Measurements from ENCODE around the gene ZNF454. TPM values are rescaled to one million over a fixed set of nuclear protein-coding genes. Genes with fewer than 3 reads are reported as not detected.

Gene ZNF454
- total RNA-seq = 1 to 10 TPM; 3.5 to 5.6 TPM
- 1 to 10 TPM in 1 of 2 donors, under 1 TPM in 1; 0.85 to 1.0 TPM for polyA plus RNA-seq
- long read RNA-seq, donor 1, partial matches to known transcripts = 0 of 1 reads
- long read RNA-seq, donor 1, other reads (novel, unspliced or antisense) = 0 of 1 reads
- long read RNA-seq, donor 2 = 0 reads
- long read RNA-seq, donor 3, partial matches to known transcripts = 0 of 1 reads
- long read RNA-seq, donor 3, other reads (novel, unspliced or antisense) = 0 of 1 reads
- long read RNA-seq, donor 4, partial matches to known transcripts = 0 of 1 reads
- long read RNA-seq, donor 4, other reads (novel, unspliced or antisense) = 0 of 1 reads
- long read RNA-seq, donor 5 = 0 reads

DNA sequence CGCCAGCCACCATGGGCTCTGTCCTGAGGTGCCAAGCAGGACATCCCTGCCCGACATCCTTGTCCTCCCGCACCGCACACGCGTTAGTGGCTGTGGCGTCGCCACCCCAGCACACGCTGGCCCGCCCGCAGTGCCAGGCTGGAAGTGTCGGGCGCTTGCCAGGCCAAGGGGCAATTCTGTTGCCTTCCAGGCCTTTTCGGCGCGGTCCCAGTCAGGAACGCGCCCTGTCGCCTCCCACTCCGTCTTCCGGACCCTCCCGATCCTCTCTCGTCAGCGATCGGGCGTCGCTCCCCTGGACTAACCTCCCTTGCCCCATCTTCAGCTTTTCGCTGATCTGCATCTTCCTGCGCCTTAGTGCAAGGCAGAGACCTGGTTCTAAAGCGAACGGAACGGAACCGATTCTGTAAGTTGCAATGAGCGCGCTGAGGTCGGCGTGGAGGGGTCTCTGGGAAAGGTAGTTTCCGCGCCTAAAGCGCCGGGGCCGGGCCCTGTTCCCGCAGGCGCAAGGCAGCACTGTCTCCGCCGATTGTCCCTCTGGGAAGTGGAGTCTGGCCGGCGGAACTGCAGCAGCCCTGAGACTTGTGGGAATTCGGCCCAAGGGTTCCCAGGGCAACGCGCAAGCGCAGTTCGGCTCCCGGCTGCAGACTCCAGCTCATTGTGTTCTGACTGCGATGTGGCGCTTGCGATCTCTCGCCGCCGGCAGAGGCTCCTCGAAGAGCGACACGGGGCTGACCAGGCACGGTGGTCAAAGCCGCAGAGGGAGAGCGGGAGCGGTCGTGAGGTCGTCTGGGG lies at the start of gene ZNF454:
Gene ZNF454 (plus strand): TSS at position 630 of the 792 bp plus-strand sequence. CDS start 1,594 bp downstream, outside the sequence.
- Histone ChIP-seq H3K9me3 (ENCODE audit: control insufficient read depth in 4 of 4, insufficient read depth in 3 of 4, low read length in 3 of 4) (peaks cover 4 to 58% (median 32%) of the 10 kb centered on the region in 4 donors), H3K4me1 (ENCODE audit: control insufficient read depth in 5 of 5, insufficient read depth in 5 of 5, low read length in 5 of 5) (peaks cover 0 to 3% (median 0%) of the 10 kb centered on the region in 5 donors), H3K36me3 (ENCODE audit: control insufficient read depth in 4 of 4, insufficient read depth in 4 of 4, low read length in 4 of 4) (peaks cover 0 to 44% (median 12%) of the 10 kb centered on the region in 4 donors), H3K27me3 (ENCODE audit: control insufficient read depth in 3 of 3, insufficient read depth in 3 of 3, low read length in 2 of 3) (no peaks in the 10 kb centered on the region), H3K9ac (ENCODE audit: insufficient read depth in 1 of 2, low read length in 2 of 2) (peak within 1 kb of the TSS; percentile 59 to 76), H3K27ac (ENCODE audit: low read depth in 1 of 2, low read length in 1 of 2) (peak within 1 kb of the TSS; percentile 73 to 89), H3K4me3 (peak within 1 kb of the TSS; percentile 62)
- TF ChIP-seq, protein P1, sequence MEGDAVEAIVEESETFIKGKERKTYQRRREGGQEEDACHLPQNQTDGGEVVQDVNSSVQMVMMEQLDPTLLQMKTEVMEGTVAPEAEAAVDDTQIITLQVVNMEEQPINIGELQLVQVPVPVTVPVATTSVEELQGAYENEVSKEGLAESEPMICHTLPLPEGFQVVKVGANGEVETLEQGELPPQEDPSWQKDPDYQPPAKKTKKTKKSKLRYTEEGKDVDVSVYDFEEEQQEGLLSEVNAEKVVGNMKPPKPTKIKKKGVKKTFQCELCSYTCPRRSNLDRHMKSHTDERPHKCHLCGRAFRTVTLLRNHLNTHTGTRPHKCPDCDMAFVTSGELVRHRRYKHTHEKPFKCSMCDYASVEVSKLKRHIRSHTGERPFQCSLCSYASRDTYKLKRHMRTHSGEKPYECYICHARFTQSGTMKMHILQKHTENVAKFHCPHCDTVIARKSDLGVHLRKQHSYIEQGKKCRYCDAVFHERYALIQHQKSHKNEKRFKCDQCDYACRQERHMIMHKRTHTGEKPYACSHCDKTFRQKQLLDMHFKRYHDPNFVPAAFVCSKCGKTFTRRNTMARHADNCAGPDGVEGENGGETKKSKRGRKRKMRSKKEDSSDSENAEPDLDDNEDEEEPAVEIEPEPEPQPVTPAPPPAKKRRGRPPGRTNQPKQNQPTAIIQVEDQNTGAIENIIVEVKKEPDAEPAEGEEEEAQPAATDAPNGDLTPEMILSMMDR (IDR thresholded peaks at IDR 0.05; ENCODE audit: control extremely low read depth, extremely low read depth) = no peak
- ATAC-seq (ENCODE audit: insufficient read depth, low FRiP score) (peak; percentile 86), DNase-seq (peak; percentile 97 to 99 (median 98))
- WGBS, 2 donors = 3 to 6% methylated on average over 69 of the region's 69 CpGs

DNA sequence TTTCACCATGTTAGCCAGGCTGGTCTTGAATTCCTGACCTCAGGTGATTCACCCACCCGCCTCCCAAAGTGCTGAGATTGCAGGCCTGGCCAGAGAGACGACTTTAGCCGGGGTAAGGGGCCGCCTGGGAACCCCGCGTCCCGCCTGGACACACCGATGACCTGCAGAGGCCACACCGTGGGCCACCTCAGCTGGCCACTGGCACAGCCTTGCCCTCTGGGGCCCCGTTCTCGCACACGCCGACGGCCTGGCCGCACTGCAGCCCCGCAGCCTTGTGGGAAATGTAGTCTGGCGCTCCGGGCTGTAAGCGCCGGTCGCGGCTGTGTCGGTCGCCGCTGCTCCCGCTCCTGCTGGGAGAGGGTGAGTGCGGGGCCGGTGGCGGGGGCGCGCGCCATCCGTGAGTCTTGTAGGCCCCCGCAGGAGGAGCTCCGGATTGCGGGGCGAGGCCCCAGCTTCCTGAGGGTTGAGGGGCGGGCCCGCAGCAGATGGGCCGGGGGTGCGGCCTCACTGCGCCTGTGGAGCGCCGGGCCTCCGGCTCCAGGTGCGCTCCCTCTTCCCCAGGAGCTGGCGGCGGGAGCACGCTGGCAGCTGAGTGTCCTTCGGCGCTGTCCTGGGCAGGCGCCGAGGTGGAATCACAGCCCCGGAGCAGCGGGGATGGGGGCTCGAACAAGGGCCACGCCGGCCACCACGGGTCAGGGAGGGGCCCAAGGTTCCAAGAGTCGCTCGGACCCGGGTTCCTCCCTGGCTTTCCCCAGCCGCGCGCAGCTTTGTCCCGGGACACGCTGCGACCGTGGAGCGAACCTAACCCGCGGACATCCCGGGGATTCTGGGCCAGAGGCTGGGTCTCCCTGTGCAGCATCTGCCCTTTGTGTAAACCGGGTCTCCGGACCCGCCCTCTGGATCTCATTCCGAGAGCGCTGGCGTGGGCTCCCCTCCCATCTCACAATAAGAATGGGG lies 45.1 kb upstream of the ZNF454 start, which contains the start of gene ZFP2:
Gene ZFP2 (plus strand): TSS at position 299 of the 957 bp plus-strand sequence. CDS start 35,401 bp downstream, outside the sequence.
- H3K9ac ChIP-seq (ENCODE audit: insufficient read depth in 1 of 2, low read length in 2 of 2) = peak within 1 kb of the TSS; percentile 38 to 80
- peak; percentile 92 for ATAC-seq (ENCODE audit: insufficient read depth, low FRiP score)
- peaks cover 0 to 5% (median under 1%) of the 10 kb centered on the region in 4 donors for H3K36me3 ChIP-seq (ENCODE audit: control insufficient read depth in 4 of 4, insufficient read depth in 4 of 4, low read length in 4 of 4)
- no peaks in the 10 kb centered on the region for H3K27me3 ChIP-seq (ENCODE audit: control insufficient read depth in 3 of 3, insufficient read depth in 3 of 3, low read length in 2 of 3)
- H3K4me3 ChIP-seq = peak within 1 kb of the TSS; percentile 70
- WGBS, 2 donors = 2 to 3% methylated on average over 75 to 79 of the region's 79 CpGs
- H3K4me1 ChIP-seq (ENCODE audit: control insufficient read depth in 5 of 5, insufficient read depth in 5 of 5, low read length in 5 of 5) = peaks cover 0 to 3% (median 0%) of the 10 kb centered on the region in 5 donors
- H3K9me3 ChIP-seq (ENCODE audit: control insufficient read depth in 4 of 4, insufficient read depth in 3 of 4, low read length in 3 of 4) = peaks cover 0 to 8% (median under 1%) of the 10 kb centered on the region in 4 donors
- peak within 1 kb of the TSS; percentile 55 to 70 for H3K27ac ChIP-seq (ENCODE audit: low read depth in 1 of 2, low read length in 1 of 2)
- DNase-seq = peak; percentile 71 to 83 (median 73)
- TF ChIP-seq, protein P1 (IDR thresholded peaks at IDR 0.05; ENCODE audit: control extremely low read depth, extremely low read depth) = no peak

DNA sequence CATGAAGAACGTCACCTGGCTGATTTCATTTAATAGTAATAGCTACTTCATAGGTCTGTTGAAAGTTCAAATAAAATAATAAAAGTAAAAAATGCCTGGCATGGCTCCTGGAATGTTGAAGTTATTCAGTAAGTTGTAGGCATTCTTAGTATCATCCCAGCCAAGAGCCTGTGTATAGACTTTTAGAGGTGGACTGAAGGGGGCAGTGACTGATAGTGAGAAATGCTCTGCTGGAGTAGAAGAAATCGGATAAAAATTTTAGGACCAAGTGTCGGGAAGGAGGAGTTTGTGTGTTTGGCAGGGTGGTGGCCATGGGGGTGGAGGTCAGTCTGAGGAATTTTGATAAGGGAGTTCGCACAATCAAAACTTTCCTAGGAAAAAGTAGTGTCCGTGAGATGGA lies 41.7 kb upstream of the ZNF454 start:
- Histone ChIP-seq H3K9ac (ENCODE audit: insufficient read depth in 1 of 2, low read length in 2 of 2) (no peak overlapping the region), H3K36me3 (ENCODE audit: control insufficient read depth in 4 of 4, insufficient read depth in 4 of 4, low read length in 4 of 4) (peaks cover 0 to 8% (median 4%) of the 10 kb centered on the region in 4 donors), H3K27ac (ENCODE audit: low read depth in 1 of 2, low read length in 1 of 2) (no peak overlapping the region), H3K9me3 (ENCODE audit: control insufficient read depth in 4 of 4, insufficient read depth in 3 of 4, low read length in 3 of 4) (peaks cover 0 to 14% (median 7%) of the 10 kb centered on the region in 4 donors), H3K27me3 (ENCODE audit: control insufficient read depth in 3 of 3, insufficient read depth in 3 of 3, low read length in 2 of 3) (no peaks in the 10 kb centered on the region), H3K4me3 (no peak overlapping the region), H3K4me1 (ENCODE audit: control insufficient read depth in 5 of 5, insufficient read depth in 5 of 5, low read length in 5 of 5) (peaks cover 0 to 3% (median 0%) of the 10 kb centered on the region in 5 donors)
- 75 to 84% methylated on average over 5 of the region's 5 CpGs for WGBS, 2 donors
- ATAC-seq (ENCODE audit: insufficient read depth, low FRiP score) (no peak), DNase-seq (no peak)
- TF ChIP-seq, protein P1 (IDR thresholded peaks at IDR 0.05; ENCODE audit: control extremely low read depth, extremely low read depth) = no peak
